ENCODE measurements around the gene SUSD6.
"Not testable (repeated sequence)": the region's sequence is repeated elsewhere in the genome, so short reads cannot be mapped to it uniquely, and the experiment has no call there.

The SUSD6 gene

GRCh38 chr14:69719501-69719951 is 108.1 kb downstream of the SUSD6 start:
- no peak for DNase-seq

- no peak for DNase-seq
Observed at GRCh38 chr14:69720912-69721311, 109.5 kb downstream of the SUSD6 start.

- DNase-seq = peak; percentile 85
Observed at GRCh38 chr14:69726761-69727511, 115.5 kb downstream of the SUSD6 start.

- no peak for DNase-seq
Observed at GRCh38 chr14:69727860-69728259, 116.5 kb downstream of the SUSD6 start.

- not testable (repeated sequence) for DNase-seq
Observed at GRCh38 chr14:69731919-69732598, 120.7 kb downstream of the SUSD6 start.

GRCh38 chr14:69736405-69736804 is 125.0 kb downstream of the SUSD6 start:
- DNase-seq = not testable (repeated sequence)

- DNase-seq = no peak
Observed at GRCh38 chr14:69741055-69741454, 129.7 kb downstream of the SUSD6 start.

- no peak for DNase-seq
Observed at GRCh38 chr14:69749956-69750355, 138.6 kb downstream of the SUSD6 start.

- DNase-seq = no peak
Observed at GRCh38 chr14:69750495-69750894, 139.1 kb downstream of the SUSD6 start.

- no peak for DNase-seq
Observed at GRCh38 chr14:69752773-69753172, 141.4 kb downstream of the SUSD6 start.

- no peak for DNase-seq
Observed at GRCh38 chr14:69753860-69754259, 142.5 kb downstream of the SUSD6 start.

- DNase-seq = no peak
Observed at GRCh38 chr14:69754487-69754886, 143.1 kb downstream of the SUSD6 start.

- no peak for DNase-seq
Observed at GRCh38 chr14:69755296-69755695, 143.9 kb downstream of the SUSD6 start.

GRCh38 chr14:69755784-69756183 is 144.4 kb downstream of the SUSD6 start:
- no peak for DNase-seq

- no peak for DNase-seq
Observed at GRCh38 chr14:69756298-69756697, 144.9 kb downstream of the SUSD6 start.

GRCh38 chr14:69760810-69761209 is 149.4 kb downstream of the SUSD6 start:
- no peak for DNase-seq

GRCh38 chr14:69763761-69764510 is 152.5 kb downstream of the SUSD6 start:
- no peak for DNase-seq
